CD4-positive, alpha-beta memory T cell (primary cell): Measurements from ENCODE around the gene RALGDS. TPM values are rescaled to one million over a fixed set of nuclear protein-coding genes. Genes with fewer than 3 reads are reported as not detected.

ENCODE experiments used
- CTCF ChIA-PET: fragments of 350-600 bp; sonication (Branson Sonifier 250); formaldehyde crosslinking; loops from one replicate; lab custom pipeline; 2021; ENCODE audit warnings: inconsistent platforms; ENCODE audit not compliant: partially characterized antibody; lab: Charles Lee
- POLR2A ChIA-PET: fragments of 350-600 bp; sonication (Branson Sonifier 250); formaldehyde crosslinking; loops from one replicate; lab custom pipeline; 2021; ENCODE audit not compliant: partially characterized antibody; lab: Charles Lee
- DNase-seq, 5 donors: peaks; one replicate each; pipeline versions ENCODE4 v3.0.0 to v3.0.0-alpha.2; 2020 to 2022; ENCODE audit warnings: mixed read lengths in 1 of 5
- H3K27ac ChIP-seq: one replicate; pipeline ENCODE4 v1.7.0; 2013; ENCODE audit warnings: low read depth, low read length
- H3K27me3 ChIP-seq: 2 replicates; pipeline ENCODE4 v1.7.0; 2013; ENCODE audit warnings: mild to moderate bottlenecking, low read length, moderate library complexity; ENCODE audit not compliant: insufficient read depth
- H3K36me3 ChIP-seq: 2 replicates; pipeline ENCODE4 v1.7.0; 2013; ENCODE audit warnings: mild to moderate bottlenecking, low read length, moderate library complexity; ENCODE audit not compliant: insufficient read depth
- H3K4me1 ChIP-seq: 2 replicates; pipeline ENCODE4 v1.7.0; 2013; ENCODE audit warnings: mild to moderate bottlenecking, low read length, moderate library complexity; ENCODE audit not compliant: insufficient read depth
- H3K4me3 ChIP-seq, 2 donors: one replicate each; pipeline ENCODE4 v1.7.0; 2013; ENCODE audit warnings: low read length in 2 of 2, mild to moderate bottlenecking in 1 of 2
- H3K9me3 ChIP-seq, 2 donors: one replicate each; pipeline ENCODE4 v1.7.0; 2013; ENCODE audit warnings: low read length in 2 of 2, control low read depth in 1 of 2; ENCODE audit not compliant: control insufficient read depth in 1 of 2
- H3K27ac Mint-ChIP-seq, 7 donors: one replicate each; pipeline ENCODE4 v1.8.0; 2020 to 2021; ENCODE audit warnings: mixed read lengths in 7 of 7, mild to moderate bottlenecking in 6 of 7, inconsistent platforms in 3 of 7, moderate library complexity in 3 of 7
- H3K27me3 Mint-ChIP-seq, 2 donors: one replicate each; pipeline ENCODE4 v1.8.0; 2020 to 2021; ENCODE audit warnings: mixed read lengths in 2 of 2
- H3K36me3 Mint-ChIP-seq, 2 donors: one replicate each; pipeline ENCODE4 v1.8.0; 2020 to 2021; ENCODE audit warnings: mixed read lengths in 2 of 2, inconsistent platforms in 1 of 2, mild to moderate bottlenecking in 1 of 2
- H3K4me1 Mint-ChIP-seq, 4 donors: one replicate each; pipeline ENCODE4 v1.8.0; 2020 to 2021; ENCODE audit warnings: mixed read lengths in 4 of 4, mild to moderate bottlenecking in 1 of 4
- H3K4me3 Mint-ChIP-seq, 8 donors: one replicate each; pipeline ENCODE4 v1.8.0; 2020 to 2021; ENCODE audit warnings: mixed read lengths in 8 of 8, mild to moderate bottlenecking in 7 of 8, moderate library complexity in 6 of 8, inconsistent platforms in 3 of 8
- H3K9me3 Mint-ChIP-seq, 8 donors: one replicate each; pipeline ENCODE4 v1.8.0; 2020 to 2021; ENCODE audit warnings: mixed read lengths in 8 of 8, mild to moderate bottlenecking in 5 of 8, inconsistent platforms in 3 of 8, moderate library complexity in 1 of 8
- intact Hi-C: fragments of 100-400 bp; cut with micrococcal nuclease; formaldehyde crosslinking; loops from one replicate; pipeline ENCODE4 v1.15.1; 2023
- polyA plus RNA-seq, 2 donors: library from polyadenylated mRNA; unstranded; fragments of 300-500 nt; fragmentation: Illumina TruSeq; gene quantifications; one replicate each; pipeline ENCODE4 v1.2.3, GENCODE V29; 2021
- total RNA-seq, 2 experiments: library from RNA; stranded (reverse); gene quantifications; one replicate each; pipeline ENCODE4 v1.2.3, GENCODE V29; 2021

RALGDS gene
- total and polyA plus RNA-seq, 4 experiments from 2014 or later, result 27.9 to 131 (median 95.2) TPM

DNA sequence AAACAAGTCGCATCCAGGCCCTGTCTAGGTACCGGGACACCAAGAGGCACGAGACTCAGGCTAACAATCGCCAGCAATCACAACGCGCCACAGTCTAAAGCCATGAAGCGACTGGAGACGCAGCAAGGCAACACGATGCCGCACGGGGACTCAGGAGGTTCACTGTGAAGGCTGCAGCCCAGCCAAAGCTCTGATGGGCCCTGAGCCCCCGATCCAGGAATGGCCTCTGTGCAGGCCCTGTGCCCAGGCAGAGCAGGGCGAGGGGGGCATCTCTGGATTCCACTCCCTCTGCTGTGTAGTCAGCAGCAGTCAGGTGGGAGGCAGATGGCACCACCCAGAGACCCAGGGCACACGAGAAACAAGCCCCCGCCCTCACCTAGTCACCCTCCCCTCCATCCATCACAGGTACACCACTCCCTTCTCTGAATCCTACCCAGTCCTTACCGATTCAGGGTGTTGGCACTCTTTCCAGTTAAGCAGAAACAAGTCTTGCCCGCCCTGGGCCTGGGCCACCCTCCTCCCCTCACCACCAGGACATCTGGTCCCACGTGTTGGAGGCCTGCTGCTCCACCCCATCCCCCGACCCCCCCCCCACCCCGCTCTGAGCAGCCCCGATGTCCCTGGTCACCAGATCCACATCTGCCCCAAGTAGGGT is 1.1 kb downstream of the RALGDS start:
- Mint-ChIP-seq H3K4me3 (peak overlapping the region; percentile 39 to 84 (median 74)), H3K9me3 (no peaks in the 10 kb centered on the region), H3K4me1 (peaks cover 32 to 86% (median 60%) of the 10 kb centered on the region in 4 donors), H3K27ac (peak overlapping the region; percentile 62 to 91 (median 73)), H3K36me3 (peaks cover 0 to 15% of the 10 kb centered on the region in 2 donors), H3K27me3 (no peaks in the 10 kb centered on the region)
- peaks cover 93% of the 10 kb centered on the region for H3K4me1 ChIP-seq
- POLR2A ChIA-PET, result interaction anchor here (0.6 to 25.7 kb wide), 8 partner anchors 10 to 90 kb away, joined by 3 to 345 read pairs (median 12); partner anchors contain the start of gene GTF3C5
- H3K27ac ChIP-seq, result no peak overlapping the region
- peaks cover 4% of the 10 kb centered on the region for H3K36me3 ChIP-seq
- peak in 1 of 5 donors; percentile 38 for DNase-seq
- H3K27me3 ChIP-seq, result no peaks in the 10 kb centered on the region
- intact Hi-C loops, result no loop called here
- H3K9me3 ChIP-seq, result no peaks in the 10 kb centered on the region
- peak overlapping the region in 1 of 2 donors; percentile 55 for H3K4me3 ChIP-seq
- CTCF ChIA-PET, result interaction anchor here (30.1 kb wide), 1 partner anchor 32 kb away, joined by 596 read pairs; no protein-coding TSS in a partner anchor

- Mint-ChIP-seq H3K9me3 (no peaks in the 10 kb centered on the region), H3K27me3 (no peaks in the 10 kb centered on the region), H3K36me3 (peaks cover 0 to 11% of the 10 kb centered on the region in 2 donors), H3K4me3 (peak overlapping the region in 7 of 8 donors; percentile 39 to 84 (median 58)), H3K4me1 (peaks cover 28 to 86% (median 57%) of the 10 kb centered on the region in 4 donors), H3K27ac (peak overlapping the region in 6 of 7 donors; percentile 59 to 81 (median 76))
- CTCF ChIA-PET, result interaction anchor here (1.3 to 30.1 kb wide), 3 partner anchors 9 to 33 kb away, joined by 3 to 596 read pairs (median 10); no protein-coding TSS in a partner anchor
- POLR2A ChIA-PET, result interaction anchor here (0.5 to 25.7 kb wide), 7 partner anchors 9 to 136 kb away, joined by 3 to 345 read pairs (median 3); no protein-coding TSS in a partner anchor
- Histone ChIP-seq H3K4me1 (peaks cover 93% of the 10 kb centered on the region), H3K27ac (no peak overlapping the region), H3K27me3 (no peaks in the 10 kb centered on the region), H3K36me3 (peaks cover 4% of the 10 kb centered on the region), H3K4me3 (no peak overlapping the region), H3K9me3 (no peaks in the 10 kb centered on the region)
- intact Hi-C loops, result no loop called here
- DNase-seq, result peak in 1 of 5 donors; percentile 11
Observed at GRCh38 chr9:133119103-133119845, 1.8 kb downstream of the RALGDS start.

DNA sequence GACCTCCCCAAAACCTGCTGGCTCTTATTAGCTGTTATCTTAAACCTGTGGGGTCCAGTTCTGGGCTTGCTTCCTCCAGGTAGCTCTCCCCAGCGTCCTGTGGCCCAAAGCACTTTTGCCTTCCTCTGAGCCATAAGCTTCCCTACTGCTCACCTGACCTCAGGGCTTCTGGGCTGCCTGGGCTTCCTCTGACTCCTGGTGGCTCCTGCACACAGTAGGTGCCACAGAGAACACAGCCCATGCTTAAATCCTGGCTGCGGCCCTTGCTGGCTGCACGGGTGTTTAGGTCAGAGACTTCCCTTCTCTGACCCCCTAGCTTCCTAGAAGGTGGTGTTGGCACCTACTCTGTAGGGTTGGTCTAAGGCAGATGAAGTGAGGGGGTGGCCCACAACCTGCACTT is 2.5 kb downstream of the RALGDS start:
- intact Hi-C loops, result no loop called here
- Mint-ChIP-seq H3K4me1 (peaks cover 21 to 86% (median 55%) of the 10 kb centered on the region in 4 donors), H3K4me3 (peak overlapping the region in 4 of 8 donors; percentile 43 to 72 (median 48)), H3K36me3 (peaks cover 0 to 13% of the 10 kb centered on the region in 2 donors), H3K9me3 (no peaks in the 10 kb centered on the region), H3K27me3 (no peaks in the 10 kb centered on the region), H3K27ac (peak overlapping the region in 6 of 7 donors; percentile 52 to 80 (median 76))
- Histone ChIP-seq H3K9me3 (no peaks in the 10 kb centered on the region), H3K27me3 (no peaks in the 10 kb centered on the region), H3K36me3 (peaks cover 4% of the 10 kb centered on the region), H3K4me1 (peaks cover 94% of the 10 kb centered on the region), H3K4me3 (no peak overlapping the region), H3K27ac (no peak overlapping the region)
- ChIA-PET CTCF (interaction anchor here (1.0 to 30.1 kb wide), 5 partner anchors 8 to 96 kb away, joined by 3 to 596 read pairs (median 5); no protein-coding TSS in a partner anchor), POLR2A (interaction anchor here (0.5 to 25.7 kb wide), 7 partner anchors 8 to 135 kb away, joined by 3 to 345 read pairs (median 3); no protein-coding TSS in a partner anchor)
- DNase-seq, result peak in 1 of 5 donors; percentile 5

DNA sequence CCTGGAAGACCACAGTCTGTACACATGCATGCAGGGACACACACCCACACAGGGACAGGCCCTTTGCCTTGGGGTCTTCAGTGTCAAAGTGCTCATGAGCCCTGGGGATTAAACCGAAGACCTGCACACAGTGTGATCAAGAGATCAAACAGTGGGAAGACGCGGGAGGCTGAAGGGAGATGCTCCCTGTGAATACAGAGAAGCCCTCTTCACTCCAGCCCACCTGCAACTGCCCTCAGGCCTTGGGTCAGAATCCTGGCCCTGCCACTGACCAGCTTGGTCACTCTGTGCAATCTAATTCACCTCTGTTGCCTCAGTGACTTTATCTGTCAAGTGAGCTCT is 2.9 kb downstream of the RALGDS start:
- no peaks in the 10 kb centered on the region for H3K27me3 Mint-ChIP-seq
- peak in 1 of 5 donors; percentile 35 for DNase-seq
- H3K4me3 Mint-ChIP-seq, result peak overlapping the region in 1 of 8 donors; percentile 57
- H3K36me3 Mint-ChIP-seq, result peaks cover 0 to 15% of the 10 kb centered on the region in 2 donors
- H3K4me1 Mint-ChIP-seq, result peaks cover 22 to 87% (median 55%) of the 10 kb centered on the region in 4 donors
- CTCF ChIA-PET, result interaction anchor here (1.0 to 30.1 kb wide), 5 partner anchors 8 to 96 kb away, joined by 3 to 596 read pairs (median 5); no protein-coding TSS in a partner anchor
- H3K9me3 ChIP-seq, result no peaks in the 10 kb centered on the region
- peak overlapping the region in 4 of 7 donors; percentile 56 to 77 (median 66) for H3K27ac Mint-ChIP-seq
- POLR2A ChIA-PET, result interaction anchor here (1.2 to 25.7 kb wide), 5 partner anchors 10 to 38 kb away, joined by 3 to 345 read pairs (median 5); no protein-coding TSS in a partner anchor
- peaks cover 4% of the 10 kb centered on the region for H3K36me3 ChIP-seq
- H3K4me3 ChIP-seq, result no peak overlapping the region
- no peaks in the 10 kb centered on the region for H3K9me3 Mint-ChIP-seq
- H3K4me1 ChIP-seq, result peaks cover 95% of the 10 kb centered on the region
- no peaks in the 10 kb centered on the region for H3K27me3 ChIP-seq
- no peak overlapping the region for H3K27ac ChIP-seq
- intact Hi-C loops, result no loop called here

GRCh38 chr9:133117271-133118178 is 3.5 kb downstream of the RALGDS start:
- H3K27me3 ChIP-seq, result no peaks in the 10 kb centered on the region
- Mint-ChIP-seq H3K4me3 (peak overlapping the region in 1 of 8 donors; percentile 57), H3K27me3 (no peaks in the 10 kb centered on the region), H3K36me3 (peaks cover 0 to 17% of the 10 kb centered on the region in 2 donors), H3K4me1 (peaks cover 24 to 93% (median 56%) of the 10 kb centered on the region in 4 donors), H3K9me3 (no peaks in the 10 kb centered on the region), H3K27ac (peak overlapping the region in 4 of 7 donors; percentile 57 to 81 (median 72))
- no peak overlapping the region for H3K27ac ChIP-seq
- no peaks in the 10 kb centered on the region for H3K9me3 ChIP-seq
- no peak overlapping the region for H3K4me3 ChIP-seq
- ChIA-PET POLR2A (interaction anchor here (0.9 to 25.7 kb wide), 8 partner anchors 10 to 87 kb away, joined by 3 to 345 read pairs (median 4); partner anchors contain the start of gene GTF3C5), CTCF (interaction anchor here (1.0 to 30.1 kb wide), 6 partner anchors 7 to 95 kb away, joined by 3 to 596 read pairs (median 6); no protein-coding TSS in a partner anchor)
- H3K4me1 ChIP-seq, result peaks cover 95% of the 10 kb centered on the region
- peaks cover 4% of the 10 kb centered on the region for H3K36me3 ChIP-seq
- intact Hi-C loops, result no loop called here
- DNase-seq, result peak in 1 of 5 donors; percentile 33
